HepG2 (cell line): ENCODE data around the gene SYVN1. TPM values are rescaled to one million over a fixed set of nuclear protein-coding genes. Genes with fewer than 3 reads are reported as not detected.

Source experiments
- CHD2 ChIP-seq: IDR thresholded peaks from 2 replicates; pipeline ENCODE4 v1.6.1; 2011; ENCODE audit warnings: low read depth, low read length, improper control_type of control experiment
- DMAP1 ChIP-seq: IDR thresholded peaks from 2 replicates; pipeline ENCODE4 v1.6.1; 2016
- DR1 ChIP-seq: sonication (generic); formaldehyde crosslinking; IDR thresholded peaks from 2 replicates; pipeline ENCODE4 v1.8.0; 2021; ENCODE audit warnings: mild to moderate bottlenecking, missing genetic modification reagents, inconsistent platforms
- HOXA9 ChIP-seq: sonication (generic); formaldehyde crosslinking; IDR thresholded peaks from 2 replicates; pipeline ENCODE4 v1.8.1; 2022; ENCODE audit warnings: missing genetic modification reagents, mild to moderate bottlenecking, moderate library complexity, borderline replicate concordance
- MXD1 ChIP-seq: sonication (generic); formaldehyde crosslinking; IDR thresholded peaks from 2 replicates; pipeline ENCODE4 v1.4.0; 2020; ENCODE audit warnings: mild to moderate bottlenecking, missing genetic modification reagents
- MYC ChIP-seq: sonication (generic); formaldehyde crosslinking; IDR thresholded peaks from 2 replicates; pipeline ENCODE4 v1.9.0; 2021; ENCODE audit warnings: missing genetic modification reagents, borderline replicate concordance
- NAIF1 ChIP-seq: sonication (generic); formaldehyde crosslinking; IDR thresholded peaks from 2 replicates; pipeline ENCODE4 v1.5.0; 2020; ENCODE audit warnings: mild to moderate bottlenecking, missing genetic modification reagents, borderline replicate concordance
- PHF8 ChIP-seq: sonication (generic); formaldehyde crosslinking; IDR thresholded peaks from 2 replicates; pipeline ENCODE4 v1.5.0; 2020; ENCODE audit warnings: missing genetic modification reagents
- PLRG1 ChIP-seq: fragments of 450-650 bp; conservative IDR thresholded peaks from 2 replicates; pipeline ENCODE4 v1.6.1; 2016
- REL ChIP-seq: sonication (generic); formaldehyde crosslinking; conservative IDR thresholded peaks from 2 replicates; pipeline ENCODE4 v1.8.0; 2022; ENCODE audit warnings: mild to moderate bottlenecking, missing genetic modification reagents, moderate library complexity
- SIN3A ChIP-seq: IDR thresholded peaks from 2 replicates; pipeline ENCODE4 v1.6.1; 2011; ENCODE audit warnings: low read depth, mild to moderate bottlenecking, control low read depth, low read length, borderline replicate concordance
- SMYD3 ChIP-seq: sonication (generic); formaldehyde crosslinking; IDR thresholded peaks from 2 replicates; pipeline ENCODE4 v1.8.1; 2023; ENCODE audit warnings: mild to moderate bottlenecking, missing genetic modification reagents
- THAP11 ChIP-seq: IDR thresholded peaks from 2 replicates; pipeline ENCODE4 v1.6.1; 2016; ENCODE audit warnings: missing biosample characterization, missing genetic modification reagents
- U2AF2 ChIP-seq: fragments of 200-400 bp; formaldehyde crosslinking; IDR thresholded peaks from 2 replicates; pipeline ENCODE4 v1.6.1; 2017; ENCODE audit warnings: low read depth, mild to moderate bottlenecking, low read length
- ZBTB1 ChIP-seq: sonication (generic); formaldehyde crosslinking; IDR thresholded peaks from 2 replicates; pipeline ENCODE4 v1.4.0; 2020; ENCODE audit warnings: missing genetic modification reagents, borderline replicate concordance
- ZC3H4 ChIP-seq: sonication (generic); formaldehyde crosslinking; IDR thresholded peaks from 2 replicates; pipeline ENCODE4 v1.4.0; 2020; ENCODE audit warnings: missing genetic modification reagents, borderline replicate concordance
- ZKSCAN5 ChIP-seq: sonication (generic); formaldehyde crosslinking; IDR thresholded peaks from 2 replicates; pipeline ENCODE4 v1.5.1; 2020; ENCODE audit warnings: mild to moderate bottlenecking, missing genetic modification reagents
- ZNF12 ChIP-seq: sonication (generic); formaldehyde crosslinking; IDR thresholded peaks from 2 replicates; pipeline ENCODE4 v1.5.0; 2020; ENCODE audit warnings: missing genetic modification reagents
- ZNF280D ChIP-seq: sonication (generic); formaldehyde crosslinking; IDR thresholded peaks from 2 replicates; pipeline ENCODE4 v1.5.1; 2020; ENCODE audit warnings: mild to moderate bottlenecking, missing genetic modification reagents
- ZNF329 ChIP-seq: sonication (generic); formaldehyde crosslinking; IDR thresholded peaks from 2 replicates; pipeline ENCODE4 v1.9.0; 2021; ENCODE audit warnings: low read depth, mild to moderate bottlenecking, missing genetic modification reagents
- ZNF557 ChIP-seq: sonication (generic); formaldehyde crosslinking; IDR thresholded peaks from 2 replicates; pipeline ENCODE4 v1.4.0; 2020; ENCODE audit warnings: missing genetic modification reagents
- ZNF83 ChIP-seq: sonication (generic); formaldehyde crosslinking; IDR thresholded peaks from 2 replicates; pipeline ENCODE4 v1.4.0; 2020; ENCODE audit warnings: missing genetic modification reagents, mild to moderate bottlenecking, borderline replicate concordance
- polyA plus RNA-seq, 8 experiments: library from polyadenylated mRNA; depleted of rRNA in 3 of 8; stranded (reverse) in 7 of 8; unstranded in 1 of 8; fragments of >200 nt; fragmentation: Illumina TruSeq in 4 of 8; extraction: Trizol in 4 of 8; gene quantifications; 2 replicates each; pipeline versions ENCODE4 v1.2.1 to v1.2.3, GENCODE V29; 2011 to 2016; ENCODE audit warnings: low read depth in 4 of 8, missing spikeins in 1 of 8, mixed read lengths in 1 of 8; ENCODE audit not compliant: insufficient read depth in 1 of 8
- total RNA-seq, 5 experiments: library from RNA; depleted of rRNA; stranded (reverse); fragments of >200 nt; fragmentation: Illumina TruSeq; extraction: Trizol; gene quantifications; 2 replicates each; pipeline ENCODE4 v1.2.3, GENCODE V29; 2016; ENCODE audit warnings: low read depth in 1 of 5
- TF ChIP-seq, protein P1 (sequence below): sonication (generic); formaldehyde crosslinking; IDR thresholded peaks from 2 replicates; pipeline ENCODE4 v1.5.0; 2020; ENCODE audit warnings: mild to moderate bottlenecking, missing genetic modification reagents, borderline replicate concordance

SYVN1 gene
- total and polyA plus RNA-seq, 2 of the 13 experiments (the other 11 are each of a cell fraction or from before 2014, with no cell fraction given): 10.3 to 22.5 TPM

GRCh38 chr11:65134240-65134951 lies at the start of gene SYVN1 (continued):
- TF ChIP-seq ZNF280D (CRISPR knock-in tag): no peak
- peak; percentile 90 for TF ChIP-seq PHF8 (CRISPR knock-in tag)
- no peak; the same call in 1 of the 2 replicates for TF ChIP-seq HOXA9 (CRISPR knock-in tag)
- TF ChIP-seq SIN3A: peak; percentile 78; the same call in 1 of the 2 replicates
- TF ChIP-seq ZKSCAN5 (CRISPR knock-in tag): no peak
- no peak for TF ChIP-seq PLRG1
- peak; percentile 98 for TF ChIP-seq DMAP1 (CRISPR knock-in tag)
- no peak for TF ChIP-seq ZNF12 (CRISPR knock-in tag)
- peak; percentile 82; the same call in 1 of the 2 replicates for TF ChIP-seq MYC (CRISPR knock-in tag)
- TF ChIP-seq U2AF2: no peak
- TF ChIP-seq SMYD3 (CRISPR knock-in tag): no peak; the same call in 1 of the 2 replicates
- peak; percentile 87 for TF ChIP-seq THAP11 (CRISPR knock-in tag)
- TF ChIP-seq NAIF1 (CRISPR knock-in tag): 0 out of 2 replicates have a peak, but pooled peaks have one; percentile 52
- TF ChIP-seq ZNF83 (CRISPR knock-in tag): peak; percentile 67; the same call in 1 of the 2 replicates
- no peak for TF ChIP-seq ZNF557 (CRISPR knock-in tag)
- no peak for TF ChIP-seq ZNF329 (CRISPR knock-in tag)
- 0 out of 2 replicates have a peak, but pooled peaks have one; percentile 58 for TF ChIP-seq CHD2
- peak; percentile 74 for TF ChIP-seq DR1 (CRISPR knock-in tag)
- TF ChIP-seq ZC3H4 (CRISPR knock-in tag): no peak
- TF ChIP-seq, protein P1, sequence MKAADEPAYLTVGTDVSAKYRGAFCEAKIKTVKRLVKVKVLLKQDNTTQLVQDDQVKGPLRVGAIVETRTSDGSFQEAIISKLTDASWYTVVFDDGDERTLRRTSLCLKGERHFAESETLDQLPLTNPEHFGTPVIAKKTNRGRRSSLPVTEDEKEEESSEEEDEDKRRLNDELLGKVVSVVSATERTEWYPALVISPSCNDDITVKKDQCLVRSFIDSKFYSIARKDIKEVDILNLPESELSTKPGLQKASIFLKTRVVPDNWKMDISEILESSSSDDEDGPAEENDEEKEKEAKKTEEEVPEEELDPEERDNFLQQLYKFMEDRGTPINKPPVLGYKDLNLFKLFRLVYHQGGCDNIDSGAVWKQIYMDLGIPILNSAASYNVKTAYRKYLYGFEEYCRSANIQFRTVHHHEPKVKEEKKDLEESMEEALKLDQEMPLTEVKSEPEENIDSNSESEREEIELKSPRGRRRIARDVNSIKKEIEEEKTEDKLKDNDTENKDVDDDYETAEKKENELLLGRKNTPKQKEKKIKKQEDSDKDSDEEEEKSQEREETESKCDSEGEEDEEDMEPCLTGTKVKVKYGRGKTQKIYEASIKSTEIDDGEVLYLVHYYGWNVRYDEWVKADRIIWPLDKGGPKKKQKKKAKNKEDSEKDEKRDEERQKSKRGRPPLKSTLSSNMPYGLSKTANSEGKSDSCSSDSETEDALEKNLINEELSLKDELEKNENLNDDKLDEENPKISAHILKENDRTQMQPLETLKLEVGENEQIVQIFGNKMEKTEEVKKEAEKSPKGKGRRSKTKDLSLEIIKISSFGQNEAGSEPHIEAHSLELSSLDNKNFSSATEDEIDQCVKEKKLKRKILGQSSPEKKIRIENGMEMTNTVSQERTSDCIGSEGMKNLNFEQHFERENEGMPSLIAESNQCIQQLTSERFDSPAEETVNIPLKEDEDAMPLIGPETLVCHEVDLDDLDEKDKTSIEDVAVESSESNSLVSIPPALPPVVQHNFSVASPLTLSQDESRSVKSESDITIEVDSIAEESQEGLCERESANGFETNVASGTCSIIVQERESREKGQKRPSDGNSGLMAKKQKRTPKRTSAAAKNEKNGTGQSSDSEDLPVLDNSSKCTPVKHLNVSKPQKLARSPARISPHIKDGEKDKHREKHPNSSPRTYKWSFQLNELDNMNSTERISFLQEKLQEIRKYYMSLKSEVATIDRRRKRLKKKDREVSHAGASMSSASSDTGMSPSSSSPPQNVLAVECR: peak; percentile 90; the same call in 1 of the 2 replicates
- TF ChIP-seq ZBTB1 (CRISPR knock-in tag): no peak
- TF ChIP-seq REL (CRISPR knock-in tag): no peak
- peak; percentile 91 for TF ChIP-seq MXD1 (CRISPR knock-in tag)
